Testis (tissue), 3 donors: ENCODE measurements around the gene ZNF688. TPM values are rescaled to one million over a fixed set of nuclear protein-coding genes. Genes with fewer than 3 reads are reported as not detected.

Source experiments
- DNase-seq: peaks from one replicate; pipeline ENCODE4 v3.0.0-alpha.2; 2019
- H3K27ac ChIP-seq, 2 donors: fragments of 200-600 bp; sonication (generic); one replicate each; pipeline ENCODE4 v1.5.1; 2019
- H3K27me3 ChIP-seq: fragments of 200-600 bp; sonication (generic); one replicate; pipeline ENCODE4 v1.5.1; 2019
- H3K36me3 ChIP-seq: fragments of 200-600 bp; sonication (generic); one replicate; pipeline ENCODE4 v1.5.1; 2017; ENCODE audit warnings: low read depth; ENCODE audit errors: missing control alignments
- H3K4me1 ChIP-seq: fragments of 200-600 bp; sonication (generic); one replicate; pipeline ENCODE4 v1.5.1; 2019
- H3K4me3 ChIP-seq, 2 donors: fragments of 200-600 bp; sonication (generic); one replicate each; pipeline ENCODE4 v1.5.1; 2017 to 2019
- H3K9me3 ChIP-seq: fragments of 200-600 bp; sonication (generic); one replicate; pipeline ENCODE4 v1.5.1; 2017
- POLR2A ChIP-seq: fragments of 450-650 bp; IDR thresholded peaks from one replicate; pipeline ENCODE4 v1.6.1; 2017; ENCODE audit warnings: antibody characterized with exemption, mild to moderate bottlenecking, moderate library complexity
- WGBS, 2 donors: methylation state at CpG; one replicate each; pipeline ENCODE4 v1.1.5; 2018; 5-methylcytosine and 5-hydroxymethylcytosine counted together
- intact Hi-C: fragments of 100-400 bp; cut with DNase I; formaldehyde crosslinking; loops from one replicate; pipeline ENCODE4 v1.15.1; 2023; ENCODE audit warnings: low total_unique reads
- polyA plus RNA-seq: library from polyadenylated mRNA; stranded (reverse); fragments of 350-450 nt; fragmentation: Illumina TruSeq; extraction: RNeasy Lipid Tissue Mini Kit (QIAGEN cat#74804); gene quantifications from one replicate; pipeline ENCODE4 v1.2.3, GENCODE V29; 2014; ENCODE audit warnings: low read depth, low replicate concordance; ENCODE audit not compliant: insufficient read depth
- total RNA-seq, 2 donors: library from RNA; depleted of rRNA; stranded (reverse); fragments of >200 nt; gene quantifications; one replicate each; pipeline ENCODE4 v1.2.3, GENCODE V29; 2016
- TF ChIP-seq, protein P1 (sequence below), 3 experiments: fragments of 450-650 bp in 2 of 3; fragments of 200-600 bp in 1 of 3; sonication (generic) in 1 of 3; IDR thresholded peaks; one replicate each; pipeline ENCODE4 v1.5.1; 2016 to 2019; ENCODE audit warnings: antibody characterized with exemption in 3 of 3, mild to moderate bottlenecking in 2 of 3, moderate library complexity in 1 of 3

Gene ZNF688
- total and polyA plus RNA-seq, 3 donors from 2014 or later, result 21.7 to 54.6 (median 38.5) TPM

DNA sequence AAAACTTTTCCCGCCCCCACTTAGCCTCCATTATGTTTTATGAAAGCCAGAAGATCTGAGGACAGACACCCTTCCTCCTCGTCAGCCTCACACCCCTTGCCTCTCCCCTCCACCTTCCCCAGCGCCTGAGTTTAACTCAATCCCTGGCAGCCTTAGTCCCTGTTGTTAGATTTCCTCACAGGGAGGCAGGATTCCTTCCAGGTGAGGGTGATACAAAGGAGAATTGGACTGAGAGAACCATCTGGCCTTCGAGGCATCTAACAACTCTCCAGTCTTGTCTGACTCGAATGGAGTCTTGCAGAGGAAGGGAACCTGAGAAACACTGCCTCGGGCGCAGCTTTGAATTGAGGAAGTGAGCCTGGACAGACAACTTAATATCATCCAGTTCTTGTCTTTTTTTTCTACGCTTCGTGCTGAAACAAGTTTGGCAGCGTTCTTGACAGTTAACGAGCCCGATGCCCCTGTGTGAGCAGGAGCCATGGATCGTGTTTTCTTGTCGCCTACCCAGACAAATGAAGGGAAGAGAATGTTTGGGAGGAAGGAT, 43.8 kb downstream of the ZNF688 start:
- Histone ChIP-seq H3K4me3 (peak overlapping the region; percentile 89 to 96), H3K9me3 (no peaks in the 10 kb centered on the region), H3K27ac (peak overlapping the region; percentile 96 to 99), H3K27me3 (no peaks in the 10 kb centered on the region), H3K36me3 (no peaks in the 10 kb centered on the region), H3K4me1 (peaks cover 16% of the 10 kb centered on the region)
- TF ChIP-seq POLR2A, result no peak
- TF ChIP-seq, protein P1, sequence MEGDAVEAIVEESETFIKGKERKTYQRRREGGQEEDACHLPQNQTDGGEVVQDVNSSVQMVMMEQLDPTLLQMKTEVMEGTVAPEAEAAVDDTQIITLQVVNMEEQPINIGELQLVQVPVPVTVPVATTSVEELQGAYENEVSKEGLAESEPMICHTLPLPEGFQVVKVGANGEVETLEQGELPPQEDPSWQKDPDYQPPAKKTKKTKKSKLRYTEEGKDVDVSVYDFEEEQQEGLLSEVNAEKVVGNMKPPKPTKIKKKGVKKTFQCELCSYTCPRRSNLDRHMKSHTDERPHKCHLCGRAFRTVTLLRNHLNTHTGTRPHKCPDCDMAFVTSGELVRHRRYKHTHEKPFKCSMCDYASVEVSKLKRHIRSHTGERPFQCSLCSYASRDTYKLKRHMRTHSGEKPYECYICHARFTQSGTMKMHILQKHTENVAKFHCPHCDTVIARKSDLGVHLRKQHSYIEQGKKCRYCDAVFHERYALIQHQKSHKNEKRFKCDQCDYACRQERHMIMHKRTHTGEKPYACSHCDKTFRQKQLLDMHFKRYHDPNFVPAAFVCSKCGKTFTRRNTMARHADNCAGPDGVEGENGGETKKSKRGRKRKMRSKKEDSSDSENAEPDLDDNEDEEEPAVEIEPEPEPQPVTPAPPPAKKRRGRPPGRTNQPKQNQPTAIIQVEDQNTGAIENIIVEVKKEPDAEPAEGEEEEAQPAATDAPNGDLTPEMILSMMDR (IDR thresholded peaks at IDR 0.05), result no peak
- no peak for DNase-seq
- WGBS, 2 donors, result 14 to 18% methylated on average over 14 of the region's 14 CpGs
- intact Hi-C loops, result no loop called here

DNA sequence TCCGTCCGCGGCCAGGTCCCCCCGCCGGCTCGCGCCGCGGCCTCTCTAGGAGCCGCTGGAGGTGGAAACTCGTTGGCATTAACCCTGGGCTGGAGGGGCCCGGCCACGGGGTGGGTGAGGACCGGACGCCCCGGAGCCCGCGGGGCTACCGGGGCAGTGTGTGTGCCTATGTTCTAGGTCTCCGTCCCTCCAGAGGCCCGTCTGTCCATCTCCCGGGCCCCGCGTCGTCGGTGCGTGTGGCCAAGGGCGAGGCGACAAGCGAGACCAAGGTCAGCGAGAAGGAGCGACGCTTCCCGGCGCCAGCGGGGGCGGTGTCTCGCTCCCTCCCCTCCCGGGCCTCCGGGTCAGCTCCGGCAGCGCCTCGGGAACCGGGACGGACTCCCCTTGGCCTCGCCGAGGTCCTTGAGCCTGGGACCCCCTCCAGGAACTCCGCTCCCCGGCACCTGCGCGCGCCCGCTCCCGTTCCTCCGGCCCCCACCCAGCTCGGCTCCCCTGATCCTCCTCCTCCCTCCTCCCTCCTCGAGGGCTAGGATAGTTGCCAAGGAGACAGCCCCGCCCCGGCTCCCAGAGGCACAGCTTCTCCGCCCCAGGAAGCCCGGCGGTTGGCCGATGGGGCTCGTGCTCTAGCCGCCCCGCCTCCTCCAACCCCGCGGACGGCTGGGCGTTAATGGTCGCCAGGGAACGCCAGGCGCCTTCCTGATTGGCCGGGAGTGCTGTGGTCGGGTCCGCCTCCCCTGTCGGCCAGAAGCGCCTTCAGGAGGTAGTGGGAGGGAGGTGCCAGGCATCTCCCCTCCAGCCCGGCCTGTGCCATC, 44.5 kb downstream of the ZNF688 start:
- DNase-seq, result peak; percentile 99
- Histone ChIP-seq H3K9me3 (no peaks in the 10 kb centered on the region), H3K4me1 (peaks cover 16% of the 10 kb centered on the region), H3K27me3 (no peaks in the 10 kb centered on the region), H3K36me3 (no peaks in the 10 kb centered on the region), H3K27ac (peak overlapping the region; percentile 96 to 99), H3K4me3 (peak overlapping the region; percentile 89 to 96)
- WGBS, 2 donors, result 0% methylated on average over 2 to 74 of the region's 79 CpGs
- TF ChIP-seq, protein P1 (IDR thresholded peaks at IDR 0.05), result peak in 2 of 3 experiments; percentile 2 to 30
- no peak for TF ChIP-seq POLR2A
- intact Hi-C loops, result no loop called here

DNA sequence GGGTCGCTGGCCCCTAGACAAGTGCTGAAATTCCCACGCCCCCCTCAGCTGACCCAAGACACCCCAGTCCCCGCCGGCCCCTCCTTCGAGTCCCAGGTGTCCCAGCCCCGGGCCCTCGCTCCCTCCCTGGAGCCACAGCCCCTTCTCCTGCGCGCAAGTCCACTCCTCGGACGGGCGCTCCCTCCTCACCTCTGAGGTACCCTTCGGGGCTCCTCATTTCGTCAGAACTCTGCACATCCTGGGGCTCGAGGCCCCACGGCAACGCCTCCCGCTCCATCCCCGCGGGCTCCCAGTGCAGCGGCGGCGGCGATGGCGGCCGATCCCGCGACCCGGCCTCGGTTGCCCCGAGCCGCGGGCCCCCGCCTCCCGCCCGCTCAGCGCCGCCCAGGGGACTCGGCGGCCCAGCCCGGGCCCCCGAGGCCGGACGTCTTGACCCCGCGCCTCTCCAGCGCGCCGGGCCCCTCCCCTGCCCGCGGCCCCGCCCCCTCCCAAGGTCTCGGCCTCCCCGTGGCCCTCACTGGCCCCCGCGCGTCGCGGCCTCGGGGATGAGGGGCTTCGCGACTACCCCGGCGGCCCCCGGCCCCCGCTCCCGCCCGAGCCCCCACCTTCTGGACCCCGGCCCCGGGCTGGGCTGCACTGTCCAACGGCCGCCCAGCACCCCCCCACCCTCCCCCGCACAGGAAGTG, 45.2 kb downstream of the ZNF688 start, which contains the start of gene ZNF768:
TSS of gene ZNF768 (minus strand) at position 430 of the 686 bp plus-strand sequence. CDS start at position 277, 153 bp downstream.
- peaks cover 16% of the 10 kb centered on the region for H3K4me1 ChIP-seq
- H3K4me3 ChIP-seq, result peak within 1 kb of the TSS; percentile 89 to 96
- peak within 1 kb of the TSS; percentile 96 to 99 for H3K27ac ChIP-seq
- intact Hi-C loops, result no loop called here
- H3K27me3 ChIP-seq, result no peaks in the 10 kb centered on the region
- DNase-seq, result peak; percentile 62
- no peaks in the 10 kb centered on the region for H3K36me3 ChIP-seq
- WGBS, 2 donors, result 0 to 2% methylated on average over 2 to 39 of the region's 73 CpGs
- no peaks in the 10 kb centered on the region for H3K9me3 ChIP-seq
- TF ChIP-seq POLR2A, result no peak
- TF ChIP-seq, protein P1 (IDR thresholded peaks at IDR 0.05), result no peak

DNA sequence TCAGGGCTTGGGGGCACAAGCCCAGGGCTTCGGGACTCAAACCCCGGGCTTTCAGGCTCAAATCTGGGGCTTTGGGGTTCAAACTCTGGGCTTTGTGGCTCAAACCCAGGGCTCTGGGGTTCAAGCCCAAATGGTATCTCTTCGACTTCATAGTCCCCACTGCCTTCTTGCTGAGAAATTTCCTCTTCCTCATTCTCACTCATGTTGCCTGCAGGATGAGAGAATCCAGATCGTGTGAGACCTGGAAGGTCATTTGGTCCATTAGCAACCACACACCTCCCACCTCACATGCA, 45.7 kb downstream of the ZNF688 start:
- Histone ChIP-seq H3K9me3 (no peaks in the 10 kb centered on the region), H3K4me3 (peak overlapping the region; percentile 89 to 96), H3K4me1 (peaks cover 16% of the 10 kb centered on the region), H3K27me3 (no peaks in the 10 kb centered on the region), H3K27ac (peak overlapping the region; percentile 33 to 99), H3K36me3 (no peaks in the 10 kb centered on the region)
- no peak for DNase-seq
- intact Hi-C loops, result no loop called here
- WGBS, 2 donors, result 40 to 49% methylated on average over 4 of the region's 4 CpGs
- no peak for TF ChIP-seq POLR2A
- TF ChIP-seq, protein P1 (IDR thresholded peaks at IDR 0.05), result no peak
